Measurements from ENCODE around the gene EFS. TPM values are rescaled to one million over a fixed set of nuclear protein-coding genes. Genes with fewer than 3 reads are reported as not detected.

Gene EFS
- total and polyA plus RNA-seq, 9 donors, result 10.8 to 44.2 (median 29.2) TPM

- intact Hi-C loops (cut with DNase I), result no loop called here
- no peaks in the 10 kb centered on the region for H3K9me3 ChIP-seq
- no peak overlapping the region for H3K27ac ChIP-seq
- no peaks in the 10 kb centered on the region for H3K4me1 ChIP-seq (ENCODE audit: insufficient read depth)
- no peak for TF ChIP-seq EP300 (IDR thresholded peaks at IDR 0.05)
- TF ChIP-seq, protein P1, sequence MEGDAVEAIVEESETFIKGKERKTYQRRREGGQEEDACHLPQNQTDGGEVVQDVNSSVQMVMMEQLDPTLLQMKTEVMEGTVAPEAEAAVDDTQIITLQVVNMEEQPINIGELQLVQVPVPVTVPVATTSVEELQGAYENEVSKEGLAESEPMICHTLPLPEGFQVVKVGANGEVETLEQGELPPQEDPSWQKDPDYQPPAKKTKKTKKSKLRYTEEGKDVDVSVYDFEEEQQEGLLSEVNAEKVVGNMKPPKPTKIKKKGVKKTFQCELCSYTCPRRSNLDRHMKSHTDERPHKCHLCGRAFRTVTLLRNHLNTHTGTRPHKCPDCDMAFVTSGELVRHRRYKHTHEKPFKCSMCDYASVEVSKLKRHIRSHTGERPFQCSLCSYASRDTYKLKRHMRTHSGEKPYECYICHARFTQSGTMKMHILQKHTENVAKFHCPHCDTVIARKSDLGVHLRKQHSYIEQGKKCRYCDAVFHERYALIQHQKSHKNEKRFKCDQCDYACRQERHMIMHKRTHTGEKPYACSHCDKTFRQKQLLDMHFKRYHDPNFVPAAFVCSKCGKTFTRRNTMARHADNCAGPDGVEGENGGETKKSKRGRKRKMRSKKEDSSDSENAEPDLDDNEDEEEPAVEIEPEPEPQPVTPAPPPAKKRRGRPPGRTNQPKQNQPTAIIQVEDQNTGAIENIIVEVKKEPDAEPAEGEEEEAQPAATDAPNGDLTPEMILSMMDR (IDR thresholded peaks at IDR 0.05), result no peak
- no peaks in the 10 kb centered on the region for H3K36me3 ChIP-seq
- no peak for DNase-seq
- WGBS, 3 donors, result 81 to 87% (median 81%) methylated on average over 15 of the region's 15 CpGs
- H3K4me3 ChIP-seq, result no peak overlapping the region
- H3K27me3 ChIP-seq, result no peaks in the 10 kb centered on the region
Measured at GRCh38 chr14:23406725-23407355, 41.9 kb upstream of the EFS start.

- TF ChIP-seq POLR2A (IDR thresholded peaks at IDR 0.05) (no peak), EP300 (IDR thresholded peaks at IDR 0.05) (no peak)
- TF ChIP-seq, protein P1 (IDR thresholded peaks at IDR 0.05), result no peak
- intact Hi-C loops (cut with DNase I), result no loop called here
- 53 to 68% (median 59%) methylated on average over 4 of the region's 4 CpGs for WGBS, 3 donors
- no peak overlapping the region for H3K27ac ChIP-seq
- no peaks in the 10 kb centered on the region for H3K36me3 ChIP-seq
- no peak for DNase-seq
- H3K4me3 ChIP-seq, result no peak overlapping the region
- no peaks in the 10 kb centered on the region for H3K4me1 ChIP-seq (ENCODE audit: insufficient read depth)
- no peaks in the 10 kb centered on the region for H3K27me3 ChIP-seq
- H3K9me3 ChIP-seq, result no peaks in the 10 kb centered on the region
Measured at GRCh38 chr14:23406244-23406643, 41.3 kb upstream of the EFS start.

DNA sequence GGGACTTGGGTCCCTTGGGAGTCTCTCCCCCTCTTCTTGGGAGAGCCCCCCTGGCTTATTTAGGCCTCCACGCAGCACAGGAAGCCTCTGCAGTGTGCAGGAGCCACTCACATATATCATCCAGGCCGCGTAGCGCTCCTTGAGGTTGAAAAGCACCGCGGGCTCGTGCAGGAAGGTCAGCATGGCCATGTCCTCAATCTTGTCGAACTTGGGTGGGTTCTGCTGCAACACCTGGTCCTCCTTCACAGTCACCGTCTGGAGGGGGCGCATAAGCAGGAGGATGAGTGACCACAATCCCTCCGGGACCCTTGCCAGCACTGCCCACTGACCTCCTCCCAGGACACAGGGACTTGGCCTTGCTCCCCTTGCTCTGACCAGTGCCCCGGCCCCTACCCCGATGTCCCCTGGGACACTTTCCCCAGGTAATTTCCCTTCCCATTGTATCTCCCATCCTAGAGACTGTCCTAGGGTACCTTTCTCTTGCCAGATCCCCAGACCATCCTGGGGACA lies 40.6 kb upstream of the EFS start:
- H3K27ac ChIP-seq, result no peak overlapping the region
- no peaks in the 10 kb centered on the region for H3K36me3 ChIP-seq
- 75 to 83% (median 82%) methylated on average over 13 of the region's 13 CpGs for WGBS, 3 donors
- no peak overlapping the region for H3K4me3 ChIP-seq
- TF ChIP-seq, protein P1 (IDR thresholded peaks at IDR 0.05), result no peak
- no peak for TF ChIP-seq POLR2A (IDR thresholded peaks at IDR 0.05)
- TF ChIP-seq EP300 (IDR thresholded peaks at IDR 0.05), result no peak
- H3K9me3 ChIP-seq, result no peaks in the 10 kb centered on the region
- intact Hi-C loops (cut with DNase I), result no loop called here
- H3K4me1 ChIP-seq (ENCODE audit: insufficient read depth), result no peaks in the 10 kb centered on the region
- no peak for DNase-seq
- no peaks in the 10 kb centered on the region for H3K27me3 ChIP-seq

- H3K36me3 ChIP-seq, result no peaks in the 10 kb centered on the region
- no peak overlapping the region for H3K4me3 ChIP-seq
- no peak for DNase-seq
- H3K27me3 ChIP-seq, result no peaks in the 10 kb centered on the region
- H3K27ac ChIP-seq, result no peak overlapping the region
- H3K4me1 ChIP-seq (ENCODE audit: insufficient read depth), result no peaks in the 10 kb centered on the region
- TF ChIP-seq, protein P1 (IDR thresholded peaks at IDR 0.05), result no peak
- TF ChIP-seq POLR2A (IDR thresholded peaks at IDR 0.05), result no peak
- no peak for TF ChIP-seq EP300 (IDR thresholded peaks at IDR 0.05)
- WGBS, 3 donors, result 73 to 85% (median 77%) methylated on average over 10 of the region's 10 CpGs
- H3K9me3 ChIP-seq, result no peaks in the 10 kb centered on the region
- intact Hi-C loops (cut with DNase I), result no loop called here
Measured at GRCh38 chr14:23405096-23405495, 40.1 kb upstream of the EFS start.

Measured in ovary (tissue), 9 donors.